C4-2B (cell line): ENCODE results near the gene PDE6A.

Source experiments
- H3K27ac ChIP-seq: fragments of 450-650 bp; 2 replicates; pipeline ENCODE4 v1.5.1; 2017
- ZFX ChIP-seq: fragments of 450-650 bp; IDR thresholded peaks from 2 replicates; pipeline ENCODE4 v1.6.1; 2017
- TF ChIP-seq, protein P1 (sequence below): fragments of 450-650 bp; conservative IDR thresholded peaks from 2 replicates; pipeline ENCODE4 v1.5.1; 2017; ENCODE audit warnings: mild to moderate bottlenecking

Gene PDE6A

DNA sequence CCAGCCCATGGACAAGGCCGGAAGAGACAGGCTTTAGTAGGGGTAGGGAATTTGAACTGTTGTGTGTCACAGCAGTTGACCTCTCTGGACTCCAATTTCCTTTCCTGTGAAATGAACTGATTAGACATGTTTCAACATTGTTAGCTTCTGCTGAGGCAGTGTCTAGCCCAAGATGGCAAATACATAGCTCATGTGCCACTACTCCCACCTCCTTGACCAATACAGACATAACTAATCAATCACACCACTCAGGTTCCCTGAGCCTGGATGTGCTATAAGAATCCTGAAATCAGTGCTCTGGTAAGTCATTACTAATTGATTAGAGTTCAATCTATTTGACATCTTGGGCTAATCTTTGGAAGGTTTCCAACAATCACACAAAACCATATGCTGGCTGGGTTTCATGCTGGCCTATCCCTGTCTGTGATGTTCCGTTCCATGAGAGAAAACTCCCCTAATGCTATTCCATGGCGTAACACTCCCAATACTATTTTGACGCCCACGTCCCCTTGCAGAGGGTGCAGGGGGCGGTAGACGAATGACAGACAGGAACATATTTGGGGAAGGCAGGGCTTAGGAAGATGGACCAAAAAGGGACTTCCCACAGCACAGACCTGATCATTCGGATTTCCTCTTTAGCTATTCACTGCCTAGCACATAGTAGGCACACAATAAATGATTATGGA is 95.2 kb downstream of the PDE6A start:
- no peak for TF ChIP-seq ZFX
- TF ChIP-seq, protein P1, sequence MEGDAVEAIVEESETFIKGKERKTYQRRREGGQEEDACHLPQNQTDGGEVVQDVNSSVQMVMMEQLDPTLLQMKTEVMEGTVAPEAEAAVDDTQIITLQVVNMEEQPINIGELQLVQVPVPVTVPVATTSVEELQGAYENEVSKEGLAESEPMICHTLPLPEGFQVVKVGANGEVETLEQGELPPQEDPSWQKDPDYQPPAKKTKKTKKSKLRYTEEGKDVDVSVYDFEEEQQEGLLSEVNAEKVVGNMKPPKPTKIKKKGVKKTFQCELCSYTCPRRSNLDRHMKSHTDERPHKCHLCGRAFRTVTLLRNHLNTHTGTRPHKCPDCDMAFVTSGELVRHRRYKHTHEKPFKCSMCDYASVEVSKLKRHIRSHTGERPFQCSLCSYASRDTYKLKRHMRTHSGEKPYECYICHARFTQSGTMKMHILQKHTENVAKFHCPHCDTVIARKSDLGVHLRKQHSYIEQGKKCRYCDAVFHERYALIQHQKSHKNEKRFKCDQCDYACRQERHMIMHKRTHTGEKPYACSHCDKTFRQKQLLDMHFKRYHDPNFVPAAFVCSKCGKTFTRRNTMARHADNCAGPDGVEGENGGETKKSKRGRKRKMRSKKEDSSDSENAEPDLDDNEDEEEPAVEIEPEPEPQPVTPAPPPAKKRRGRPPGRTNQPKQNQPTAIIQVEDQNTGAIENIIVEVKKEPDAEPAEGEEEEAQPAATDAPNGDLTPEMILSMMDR, result no peak
- no peak overlapping the region for H3K27ac ChIP-seq

DNA sequence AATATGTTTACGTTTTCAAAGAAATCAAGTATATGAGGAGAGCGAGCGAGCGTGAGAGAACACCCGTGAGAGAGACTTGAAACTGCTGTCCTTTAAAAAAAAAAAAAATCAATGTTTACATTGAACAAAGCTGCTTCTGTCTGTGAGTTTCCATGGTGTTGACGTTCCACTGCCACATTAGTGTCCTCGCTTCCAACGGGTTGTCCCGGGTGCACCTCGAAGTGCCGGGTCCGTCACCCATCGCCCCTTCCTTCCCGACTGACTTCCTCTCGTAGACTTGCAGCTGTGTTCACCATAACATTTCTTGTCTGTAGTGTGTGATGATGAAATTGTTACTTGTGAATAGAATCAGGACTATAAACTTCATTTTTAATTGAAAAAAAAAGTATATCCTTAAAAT is 97.0 kb downstream of the PDE6A start:
- no peak overlapping the region for H3K27ac ChIP-seq
- TF ChIP-seq ZFX, result no peak
- TF ChIP-seq, protein P1, result no peak

DNA sequence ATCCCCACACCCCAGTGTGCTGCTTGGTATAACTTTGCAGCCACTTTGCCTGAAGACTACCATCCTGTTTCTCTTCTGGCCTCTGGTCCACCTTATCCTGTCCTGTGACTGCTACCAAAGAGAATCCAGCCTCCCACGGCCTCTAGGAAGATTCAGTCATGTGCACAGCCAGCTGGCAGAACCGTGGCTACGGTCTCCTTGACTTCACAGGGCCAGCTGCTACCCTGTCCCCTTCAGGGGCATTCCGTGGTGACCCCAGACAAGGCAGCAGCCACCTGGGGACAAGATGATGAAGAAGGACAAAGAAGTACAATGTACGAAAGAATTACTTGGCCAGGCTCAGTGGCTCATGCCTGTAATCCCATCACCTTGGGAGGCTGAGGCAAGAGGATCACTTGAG is 98.6 kb downstream of the PDE6A start:
- no peak overlapping the region for H3K27ac ChIP-seq
- TF ChIP-seq, protein P1, result no peak
- no peak for TF ChIP-seq ZFX

DNA sequence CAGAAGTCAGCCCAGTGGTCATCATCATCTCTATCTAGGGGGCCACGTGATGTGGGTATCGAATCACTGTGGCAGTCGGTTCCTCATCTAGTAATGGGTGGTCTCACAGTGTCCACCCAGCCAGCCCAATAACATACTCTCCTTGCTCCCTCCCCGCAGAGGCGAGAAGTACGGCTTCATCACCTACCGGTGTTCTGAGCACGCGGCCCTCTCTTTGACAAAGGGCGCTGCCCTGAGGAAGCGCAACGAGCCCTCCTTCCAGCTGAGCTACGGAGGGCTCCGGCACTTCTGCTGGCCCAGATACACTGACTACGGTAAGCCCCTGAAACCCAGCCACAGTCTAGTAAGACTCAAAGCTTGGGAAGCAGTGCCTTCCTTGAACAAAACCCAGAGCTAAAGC is 99.0 kb downstream of the PDE6A start:
- TF ChIP-seq, protein P1, result no peak
- TF ChIP-seq ZFX, result no peak
- H3K27ac ChIP-seq, result no peak overlapping the region

DNA sequence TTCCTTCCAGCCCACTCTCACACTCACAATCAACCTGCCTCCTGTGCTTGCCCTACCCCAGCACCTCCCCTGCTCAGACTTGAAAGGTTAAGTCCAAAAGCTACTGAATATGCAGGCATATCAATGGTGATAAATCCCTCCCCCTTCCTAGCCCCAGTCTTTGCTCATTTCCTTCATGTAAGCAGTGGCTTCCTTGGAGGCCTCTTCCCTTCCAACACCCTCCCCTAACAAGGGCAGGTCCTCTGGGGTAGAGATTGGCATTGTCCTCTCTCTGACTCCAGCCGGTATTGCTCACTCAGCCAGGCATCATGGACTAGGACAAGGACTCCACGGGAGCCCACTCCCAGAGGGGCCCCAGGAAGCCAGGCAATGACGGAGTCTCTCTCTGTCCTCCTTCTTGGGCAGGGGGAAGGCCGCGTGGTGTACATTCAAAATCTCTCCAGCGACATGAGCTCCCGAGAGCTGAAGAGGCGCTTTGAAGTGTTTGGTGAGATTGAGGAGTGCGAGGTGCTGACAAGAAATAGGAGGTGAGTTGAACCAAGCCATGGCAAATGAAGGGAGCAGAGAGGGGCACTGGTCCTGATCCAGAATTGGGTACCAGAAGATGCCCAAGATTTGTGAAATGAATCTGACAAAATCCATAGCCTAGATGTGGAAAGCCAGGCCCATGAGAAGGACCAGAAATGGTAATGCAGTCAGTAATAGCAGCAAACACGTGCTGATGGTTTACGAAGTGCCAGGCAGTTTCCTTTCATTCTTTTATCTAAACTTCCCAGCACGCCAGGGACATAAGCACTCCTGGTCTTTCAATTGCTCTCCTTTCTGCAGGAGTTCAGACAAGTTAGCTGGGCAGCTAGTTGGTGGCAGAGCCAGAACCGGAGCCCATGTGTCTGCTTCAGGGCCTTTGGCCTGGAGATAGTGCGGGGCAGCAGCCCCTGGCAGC is 102.5 kb downstream of the PDE6A start:
- TF ChIP-seq, protein P1, result no peak
- no peak for TF ChIP-seq ZFX
- H3K27ac ChIP-seq, result no peak overlapping the region

DNA sequence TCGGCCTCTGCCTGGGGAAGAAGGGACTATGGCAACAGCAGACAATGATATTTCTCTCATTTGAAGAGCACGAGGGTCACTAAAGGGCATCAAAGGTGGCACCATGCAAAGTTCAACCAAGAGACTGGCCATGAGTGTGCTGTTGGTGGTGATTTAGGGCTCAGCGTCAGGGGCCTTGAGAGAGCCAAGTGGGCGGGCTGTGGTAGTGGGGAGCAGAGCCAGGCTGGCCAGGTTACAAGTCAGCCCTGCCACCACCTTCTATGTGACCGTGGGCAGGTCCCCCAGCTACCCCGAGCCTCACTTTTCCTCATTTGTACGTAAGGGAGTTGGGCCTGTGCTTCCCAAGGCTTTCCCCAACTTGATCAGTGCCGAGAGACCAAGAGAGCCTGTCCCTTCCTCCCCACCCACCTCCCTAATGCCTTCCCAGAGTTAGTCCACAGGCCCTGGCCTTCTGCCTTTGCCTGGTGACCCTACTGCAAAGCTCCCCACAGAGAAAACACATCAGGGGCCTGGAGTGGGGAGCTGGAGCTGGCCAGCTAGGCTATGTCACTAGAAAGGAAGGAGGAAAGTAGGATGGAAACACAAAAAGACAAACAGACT is 104.3 kb downstream of the PDE6A start:
- H3K27ac ChIP-seq, result no peak overlapping the region; the same call in 1 of the 2 replicates
- TF ChIP-seq ZFX, result no peak
- TF ChIP-seq, protein P1, result no peak

DNA sequence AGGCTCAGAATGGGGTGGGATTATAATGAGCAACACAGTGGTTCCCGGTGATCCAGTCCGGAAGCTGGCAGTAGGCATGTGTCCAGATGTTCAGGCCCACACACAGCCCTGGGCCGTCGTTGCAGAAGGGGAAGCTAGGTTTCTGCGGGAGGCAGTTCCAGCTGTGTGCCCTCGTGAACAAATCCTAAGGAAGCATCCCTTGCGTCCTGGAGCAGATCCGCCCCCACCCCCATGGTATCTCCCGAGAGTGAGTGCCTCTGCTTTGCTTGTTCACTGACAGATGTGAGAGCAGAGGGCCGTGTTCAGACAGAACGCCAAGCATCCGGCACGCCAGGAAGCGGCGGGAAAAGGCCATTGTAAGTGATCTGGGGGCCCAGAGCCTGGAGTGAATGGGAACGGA is 104.8 kb downstream of the PDE6A start:
- TF ChIP-seq, protein P1, result no peak
- no peak for TF ChIP-seq ZFX
- H3K27ac ChIP-seq, result no peak overlapping the region; the same call in 1 of the 2 replicates
